Activated T-cell treated with anti-CD3 and anti-CD28 coated beads, Interleukin-2, amount 50 U/mL, for 72 hours (primary cell): ENCODE measurements around the gene LIMCH1. TPM values are rescaled to one million over a fixed set of nuclear protein-coding genes. Genes with fewer than 3 reads are reported as not detected.
"Not testable (repeated sequence)": the region's sequence is repeated elsewhere in the genome, so short reads cannot be mapped to it uniquely, and the experiment has no call there.

ENCODE experiments used
- ATAC-seq, 2 donors: fragments of 150-1000 bp; cut with Tn5 transposase; replicated peaks in 1 of 2; 2 replicates each; pipeline ENCODE4 v1.10.0; 2021; ENCODE audit warnings: moderate library complexity in 2 of 2, mild to moderate bottlenecking in 1 of 2
- DNase-seq, 2 donors: peaks; one replicate each; pipeline ENCODE4 v3.0.0; 2021 to 2022; ENCODE audit warnings: mixed read lengths in 1 of 2
- H3K27ac Mint-ChIP-seq: one replicate; pipeline ENCODE4 v1.8.0; 2022; ENCODE audit warnings: mild to moderate bottlenecking, moderate library complexity, mixed read lengths
- H3K27me3 Mint-ChIP-seq: one replicate; pipeline ENCODE4 v1.8.0; 2022; ENCODE audit warnings: low read depth, mixed read lengths
- H3K36me3 Mint-ChIP-seq, 2 donors: one replicate each; pipeline ENCODE4 v1.8.0; 2022; ENCODE audit warnings: mixed read lengths in 2 of 2, mild to moderate bottlenecking in 1 of 2; ENCODE audit not compliant: insufficient read depth in 2 of 2
- H3K4me1 Mint-ChIP-seq: one replicate; pipeline ENCODE4 v1.8.0; 2022; ENCODE audit warnings: low read depth, mixed read lengths
- H3K4me3 Mint-ChIP-seq, 2 donors: one replicate each; pipeline ENCODE4 v1.8.0; 2022; ENCODE audit warnings: mild to moderate bottlenecking in 2 of 2, mixed read lengths in 2 of 2, moderate library complexity in 2 of 2
- H3K9me3 Mint-ChIP-seq, 2 donors: one replicate each; pipeline ENCODE4 v1.8.0; 2022; ENCODE audit warnings: mixed read lengths in 2 of 2
- total RNA-seq, 2 donors: library from RNA; stranded (reverse); gene quantifications; one replicate each; pipeline ENCODE4 v1.2.3, GENCODE V29; 2022

LIMCH1 gene, protein sequence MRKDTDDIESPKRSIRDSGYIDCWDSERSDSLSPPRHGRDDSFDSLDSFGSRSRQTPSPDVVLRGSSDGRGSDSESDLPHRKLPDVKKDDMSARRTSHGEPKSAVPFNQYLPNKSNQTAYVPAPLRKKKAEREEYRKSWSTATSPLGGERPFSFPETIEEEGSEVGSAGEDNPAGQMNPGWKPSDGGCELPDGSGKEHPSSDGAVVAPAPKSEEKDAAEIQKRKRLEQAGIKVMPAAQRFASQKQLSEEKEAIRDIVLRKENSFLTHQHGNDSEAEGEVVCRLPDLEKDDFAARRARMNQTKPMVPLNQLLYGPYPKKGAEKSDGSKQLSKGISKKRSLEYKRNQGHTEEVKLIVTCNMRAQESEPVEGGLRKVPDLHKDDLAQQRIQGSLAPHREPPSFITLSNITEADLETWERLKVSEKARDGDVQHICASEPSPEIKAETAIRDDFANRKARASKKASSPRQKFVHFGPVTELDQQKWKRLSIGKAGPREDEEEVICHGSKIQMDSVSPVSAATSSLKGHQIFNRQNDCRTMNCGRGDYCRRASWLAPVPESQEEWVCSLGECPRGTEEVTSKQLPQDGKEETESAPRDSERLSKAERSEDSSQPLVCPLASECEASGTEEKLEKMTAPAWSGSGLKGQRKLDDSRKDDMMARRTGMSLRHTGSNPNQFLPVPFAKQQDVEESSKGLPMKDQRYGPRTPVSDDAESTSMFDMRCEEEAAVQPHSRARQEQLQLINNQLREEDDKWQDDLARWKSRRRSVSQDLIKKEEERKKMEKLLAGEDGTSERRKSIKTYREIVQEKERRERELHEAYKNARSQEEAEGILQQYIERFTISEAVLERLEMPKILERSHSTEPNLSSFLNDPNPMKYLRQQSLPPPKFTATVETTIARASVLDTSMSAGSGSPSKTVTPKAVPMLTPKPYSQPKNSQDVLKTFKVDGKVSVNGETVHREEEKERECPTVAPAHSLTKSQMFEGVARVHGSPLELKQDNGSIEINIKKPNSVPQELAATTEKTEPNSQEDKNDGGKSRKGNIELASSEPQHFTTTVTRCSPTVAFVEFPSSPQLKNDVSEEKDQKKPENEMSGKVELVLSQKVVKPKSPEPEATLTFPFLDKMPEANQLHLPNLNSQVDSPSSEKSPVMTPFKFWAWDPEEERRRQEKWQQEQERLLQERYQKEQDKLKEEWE (N-terminal part only)
- not detected for total RNA-seq

DNA sequence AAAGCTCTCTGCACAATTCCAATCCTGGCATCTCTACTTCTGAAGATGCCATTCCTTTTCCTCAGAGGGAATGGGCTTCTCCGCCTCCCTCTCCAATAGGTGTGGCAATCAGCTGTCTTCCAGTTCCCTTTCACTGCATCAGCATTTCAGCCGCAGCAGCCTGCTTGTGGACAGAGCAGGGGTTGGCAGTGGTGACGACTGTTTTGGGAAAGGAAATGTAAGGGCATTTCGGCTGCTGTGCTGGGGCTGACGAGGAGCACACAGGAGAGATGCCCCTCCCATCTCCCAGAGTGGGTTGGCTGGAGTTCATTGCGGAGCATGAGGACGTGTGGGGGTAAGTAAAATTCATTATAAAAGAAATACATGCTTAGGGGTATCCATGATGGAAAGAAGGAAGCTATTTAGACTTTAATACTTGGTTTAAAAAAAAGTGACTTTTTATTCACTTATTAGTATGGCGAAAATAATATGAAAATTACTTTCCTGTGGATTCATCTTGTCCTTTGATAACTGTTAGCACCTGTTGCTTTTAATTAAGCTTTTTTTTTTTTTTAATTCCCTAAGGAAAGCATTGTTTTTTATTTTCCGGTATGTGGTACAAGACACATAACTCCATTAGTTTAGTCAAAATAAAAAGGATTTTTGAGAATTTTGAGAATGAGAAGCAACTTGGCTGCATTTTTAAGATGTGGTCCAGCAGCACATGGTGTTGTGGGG is at the start of gene LIMCH1:
Gene LIMCH1, plus strand, starts transcription at position 141 of the 717 bp plus-strand sequence. CDS start 67,839 bp downstream, outside the sequence.
- Mint-ChIP-seq H3K4me3 (no peak within 1 kb of the TSS), H3K27ac (no peak within 1 kb of the TSS), H3K27me3 (peaks cover 7% of the 10 kb centered on the region), H3K4me1 (no peaks in the 10 kb centered on the region), H3K36me3 (no peaks in the 10 kb centered on the region), H3K9me3 (peaks cover 0 to 3% of the 10 kb centered on the region in 2 donors)
- DNase-seq (no peak), ATAC-seq (no peak)

DNA sequence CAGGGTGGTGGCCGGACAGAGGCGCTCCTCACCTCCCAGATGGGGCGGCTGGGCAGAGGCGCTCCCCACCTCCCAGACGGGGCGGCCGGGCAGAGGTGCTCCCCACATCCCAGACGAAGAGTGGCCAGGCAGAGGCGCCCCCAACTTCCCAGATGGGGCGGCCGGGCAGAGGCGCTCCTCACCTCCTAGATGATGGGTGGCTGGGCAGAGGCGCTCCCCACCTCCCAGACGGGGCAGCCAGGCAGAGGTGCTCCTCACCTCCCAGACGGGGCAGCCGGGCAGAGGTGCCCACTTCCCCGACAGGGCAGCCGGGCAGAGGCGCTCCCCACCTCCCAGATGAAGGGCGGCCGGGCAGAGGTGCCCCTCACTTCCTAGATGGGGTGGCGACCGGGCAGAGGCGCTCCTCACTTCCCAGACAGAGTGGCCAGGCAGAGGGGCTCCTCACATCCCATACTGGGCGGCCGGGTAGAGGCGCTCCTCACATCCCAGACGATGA is 46.8 kb upstream of the LIMCH1 start:
- H3K9me3 Mint-ChIP-seq, H3K4me1 Mint-ChIP-seq, H3K36me3 Mint-ChIP-seq, ATAC-seq, H3K27me3 Mint-ChIP-seq, H3K27ac Mint-ChIP-seq, DNase-seq, H3K4me3 Mint-ChIP-seq: not testable (repeated sequence)

DNA sequence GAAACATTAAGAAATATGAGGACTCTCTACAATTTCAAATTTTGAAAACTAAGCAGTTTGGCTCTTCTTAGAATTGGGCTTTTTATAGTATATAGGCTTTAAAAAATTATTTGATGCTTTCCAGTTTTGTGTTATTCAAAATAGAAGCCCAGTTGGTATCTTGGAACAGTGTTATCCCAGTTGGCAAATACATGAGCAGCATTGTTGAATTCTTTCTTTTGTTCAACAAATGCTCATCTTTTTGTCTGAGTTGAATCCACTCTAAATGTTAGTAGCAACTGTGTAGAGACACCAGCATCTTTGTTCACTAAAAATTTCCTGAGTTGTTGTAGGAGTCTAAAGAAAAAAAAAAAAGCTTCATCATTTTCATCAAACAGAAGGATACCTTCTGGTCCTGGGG is 41.0 kb upstream of the LIMCH1 start:
- no peak overlapping the region for H3K27ac Mint-ChIP-seq
- no peaks in the 10 kb centered on the region for H3K27me3 Mint-ChIP-seq
- ATAC-seq: no peak
- H3K9me3 Mint-ChIP-seq: peaks cover 0 to under 1% of the 10 kb centered on the region in 2 donors
- peaks cover 0 to 1% of the 10 kb centered on the region in 2 donors for H3K36me3 Mint-ChIP-seq
- H3K4me3 Mint-ChIP-seq: no peak overlapping the region
- no peak for DNase-seq
- H3K4me1 Mint-ChIP-seq: no peaks in the 10 kb centered on the region

DNA sequence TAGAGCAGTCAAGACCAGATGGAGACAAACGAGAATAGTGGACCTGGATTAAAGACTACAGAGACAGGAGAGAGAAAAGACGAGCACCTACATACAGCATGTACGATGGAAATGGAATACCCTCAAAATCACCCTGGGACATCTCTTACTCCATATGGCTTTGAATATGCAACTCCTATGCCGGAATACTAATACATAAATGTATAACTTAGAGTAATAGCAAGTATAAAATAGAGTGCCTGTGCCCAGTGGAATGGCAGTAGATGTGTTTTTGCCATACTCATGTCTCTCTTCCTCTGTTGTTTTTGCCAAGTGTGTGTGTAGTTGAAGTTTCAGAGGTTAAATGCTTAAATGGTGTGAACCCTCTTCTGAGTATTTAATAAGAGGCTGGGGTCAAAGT is 39.8 kb upstream of the LIMCH1 start:
- no peaks in the 10 kb centered on the region for H3K27me3 Mint-ChIP-seq
- H3K36me3 Mint-ChIP-seq: no peaks in the 10 kb centered on the region
- H3K9me3 Mint-ChIP-seq: peaks cover 1 to 3% of the 10 kb centered on the region in 2 donors
- no peaks in the 10 kb centered on the region for H3K4me1 Mint-ChIP-seq
- no peak overlapping the region for H3K4me3 Mint-ChIP-seq
- no peak for DNase-seq
- no peak overlapping the region for H3K27ac Mint-ChIP-seq
- ATAC-seq: no peak

DNA sequence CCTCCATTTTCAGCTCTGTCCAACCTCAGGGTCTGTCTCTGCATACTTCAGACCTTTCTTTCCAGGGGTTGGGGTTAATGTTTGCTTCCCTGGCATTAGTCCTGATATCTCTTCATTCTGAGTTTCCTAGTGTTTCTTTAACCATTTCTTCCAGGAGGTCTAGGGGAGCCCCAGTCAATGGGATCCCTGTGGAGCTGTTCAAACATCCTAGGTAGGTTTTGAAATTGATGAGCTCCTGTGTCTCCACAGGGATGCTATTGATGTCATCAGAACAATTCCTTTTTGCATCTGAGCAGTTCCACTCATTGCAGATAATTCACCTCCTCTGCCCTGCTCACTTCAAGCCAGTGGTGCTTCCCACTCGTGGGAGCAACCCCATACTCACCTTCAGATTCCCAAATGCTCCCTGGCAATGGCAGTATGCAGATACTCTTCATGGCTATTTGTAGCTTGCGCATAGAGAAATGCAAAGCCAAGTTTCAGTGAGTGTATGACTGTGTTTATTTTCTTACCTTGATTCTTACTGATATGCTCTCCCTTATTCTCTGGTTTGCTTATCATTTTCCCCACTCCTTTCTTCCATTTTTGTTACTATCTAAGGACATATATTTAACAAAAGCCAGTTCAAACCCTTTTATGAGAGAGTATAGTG is 33.7 kb upstream of the LIMCH1 start:
- H3K27me3 Mint-ChIP-seq: no peaks in the 10 kb centered on the region
- ATAC-seq: no peak
- H3K9me3 Mint-ChIP-seq: peaks cover 5 to 6% of the 10 kb centered on the region in 2 donors
- H3K36me3 Mint-ChIP-seq: no peaks in the 10 kb centered on the region
- no peaks in the 10 kb centered on the region for H3K4me1 Mint-ChIP-seq
- no peak overlapping the region for H3K27ac Mint-ChIP-seq
- DNase-seq: no peak
- H3K4me3 Mint-ChIP-seq: no peak overlapping the region

DNA sequence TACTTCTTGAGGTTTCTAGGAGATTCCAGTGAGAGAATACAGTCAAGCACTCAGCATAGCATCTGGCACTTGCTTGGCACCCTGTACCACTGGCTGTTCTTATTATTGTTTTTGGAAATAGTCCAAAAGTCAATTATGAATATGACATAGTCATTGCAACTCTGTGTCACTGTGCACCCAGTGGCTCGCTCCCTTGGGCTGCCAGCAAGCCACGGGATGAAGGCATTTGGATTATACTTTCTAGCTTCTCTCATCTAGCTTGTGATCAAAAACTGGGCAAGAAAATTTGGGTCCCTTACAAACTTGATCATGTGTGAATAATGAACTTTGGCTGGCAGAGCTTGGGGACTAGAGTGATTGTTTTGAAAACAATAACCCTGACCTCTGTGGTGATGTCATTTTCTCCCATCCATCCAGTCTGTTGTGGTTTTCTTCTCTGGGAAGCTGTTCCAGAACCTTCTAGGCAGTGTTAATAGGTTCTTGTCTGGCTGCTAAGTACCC is 32.7 kb upstream of the LIMCH1 start:
- DNase-seq (no peak), ATAC-seq (no peak)
- no peaks in the 10 kb centered on the region for H3K27me3 Mint-ChIP-seq
- peaks cover 5 to 6% of the 10 kb centered on the region in 2 donors for H3K9me3 Mint-ChIP-seq
- H3K4me3 Mint-ChIP-seq: no peak overlapping the region
- no peak overlapping the region for H3K27ac Mint-ChIP-seq
- no peaks in the 10 kb centered on the region for H3K36me3 Mint-ChIP-seq
- no peaks in the 10 kb centered on the region for H3K4me1 Mint-ChIP-seq

DNA sequence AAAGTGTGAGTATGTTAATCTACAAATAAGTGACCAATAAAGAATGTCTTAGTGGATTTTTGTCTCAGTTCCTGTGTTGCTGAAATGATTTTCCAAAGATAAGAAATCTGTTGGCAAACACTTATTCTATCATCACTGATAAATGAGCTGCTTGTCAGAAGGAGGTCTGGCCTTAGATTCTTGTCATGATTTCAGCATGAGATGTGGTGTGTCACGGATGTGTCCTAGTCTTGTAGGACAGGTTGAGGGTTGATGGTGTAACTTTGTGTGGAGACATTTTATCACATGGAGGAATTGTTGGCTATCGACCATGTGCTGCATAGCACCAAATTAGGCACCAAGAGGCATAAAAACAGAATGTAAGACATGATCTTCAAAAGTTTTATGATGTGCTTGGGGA is 31.8 kb upstream of the LIMCH1 start:
- H3K36me3 Mint-ChIP-seq: no peaks in the 10 kb centered on the region
- ATAC-seq: no peak

DNA sequence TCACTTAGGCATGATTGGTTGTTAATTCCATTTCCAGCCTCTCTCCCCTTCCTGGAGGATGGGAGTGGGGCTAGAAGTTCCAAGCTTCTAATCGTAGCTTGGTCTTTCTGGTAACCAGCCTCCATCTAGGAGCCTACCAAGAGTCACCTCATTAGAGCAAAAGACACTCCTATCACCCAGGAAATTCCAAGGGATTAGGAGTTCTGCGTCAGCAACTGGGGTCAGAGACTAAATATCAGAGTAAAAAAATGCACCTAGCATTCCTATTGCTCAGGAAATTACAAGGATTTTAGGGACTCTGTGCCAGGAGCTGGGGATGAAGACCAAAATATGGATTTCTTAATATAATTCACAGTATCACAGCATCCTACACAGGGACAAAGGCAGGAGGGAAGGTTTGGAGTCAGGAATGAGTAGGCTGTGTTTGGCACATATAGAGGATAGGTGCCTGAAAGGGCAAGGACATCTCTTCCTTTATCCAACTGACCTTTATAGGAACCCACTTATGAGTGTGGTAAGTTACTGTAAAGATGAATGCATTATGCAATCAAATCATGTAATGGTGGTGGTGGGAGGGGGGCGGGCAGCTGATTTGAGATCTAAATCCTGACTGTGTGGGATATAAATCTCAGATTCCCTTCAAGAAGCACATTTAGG is 30.5 kb upstream of the LIMCH1 start:
- Mint-ChIP-seq H3K9me3 (peaks cover 3 to 5% of the 10 kb centered on the region in 2 donors), H3K4me3 (no peak overlapping the region), H3K36me3 (no peaks in the 10 kb centered on the region), H3K27me3 (no peaks in the 10 kb centered on the region), H3K27ac (no peak overlapping the region), H3K4me1 (no peaks in the 10 kb centered on the region)
- no peak for ATAC-seq
- DNase-seq: no peak

More for the DNA sequence above, 31.8 kb upstream of the LIMCH1 start:
- Mint-ChIP-seq H3K4me1 (no peaks in the 10 kb centered on the region), H3K4me3 (no peak overlapping the region), H3K27ac (no peak overlapping the region), H3K9me3 (peaks cover 5 to 6% of the 10 kb centered on the region in 2 donors), H3K27me3 (no peaks in the 10 kb centered on the region)
- no peak for DNase-seq

DNA sequence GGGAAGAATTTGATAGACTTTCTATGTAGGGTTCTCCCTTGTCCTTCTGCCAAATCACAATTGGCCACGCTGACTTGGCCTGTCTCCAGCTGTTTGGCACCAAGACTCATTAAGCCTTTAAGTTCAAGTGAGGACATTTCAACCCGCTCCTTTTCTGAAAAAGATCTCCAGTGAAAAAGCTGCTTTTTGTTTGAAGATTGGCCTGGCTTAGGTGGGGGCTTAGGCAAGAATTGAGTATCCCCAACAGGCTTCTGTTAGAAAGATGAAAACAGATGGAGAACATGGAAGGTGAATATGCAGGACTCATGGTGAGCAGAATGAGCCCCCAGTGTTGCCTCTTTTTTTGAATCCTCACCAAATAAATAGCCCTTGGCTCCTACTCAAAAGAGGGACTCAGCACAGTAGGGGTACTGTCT is 28.5 kb upstream of the LIMCH1 start:
- Mint-ChIP-seq H3K27me3 (no peaks in the 10 kb centered on the region), H3K27ac (no peak overlapping the region), H3K36me3 (no peaks in the 10 kb centered on the region), H3K4me3 (no peak overlapping the region), H3K4me1 (no peaks in the 10 kb centered on the region), H3K9me3 (peaks cover 3 to 5% of the 10 kb centered on the region in 2 donors)
- DNase-seq (no peak), ATAC-seq (no peak)

DNA sequence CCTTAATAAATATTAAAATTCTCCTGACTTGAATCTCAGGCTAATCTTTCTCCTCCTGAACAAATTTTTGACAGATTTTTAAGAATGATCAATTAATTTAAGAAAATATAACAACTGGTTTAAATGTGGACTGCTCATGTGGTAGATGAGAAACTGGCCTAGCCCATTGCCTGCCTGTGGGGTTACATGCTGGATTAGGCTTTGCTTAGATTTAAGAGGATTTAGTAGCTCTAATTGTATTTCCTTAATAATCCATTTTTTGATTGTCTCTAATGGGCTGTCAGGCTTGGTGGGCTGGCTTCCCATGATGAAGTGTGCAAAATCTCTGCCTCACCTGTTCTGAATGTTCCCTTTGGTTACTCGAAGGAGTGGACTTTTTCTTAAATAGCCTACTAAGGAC is 27.8 kb upstream of the LIMCH1 start:
- no peaks in the 10 kb centered on the region for H3K27me3 Mint-ChIP-seq
- H3K36me3 Mint-ChIP-seq: no peaks in the 10 kb centered on the region
- H3K27ac Mint-ChIP-seq: no peak overlapping the region
- H3K4me3 Mint-ChIP-seq: no peak overlapping the region
- no peak for DNase-seq
- peaks cover 2 to 3% of the 10 kb centered on the region in 2 donors for H3K9me3 Mint-ChIP-seq
- no peak for ATAC-seq
- no peaks in the 10 kb centered on the region for H3K4me1 Mint-ChIP-seq

DNA sequence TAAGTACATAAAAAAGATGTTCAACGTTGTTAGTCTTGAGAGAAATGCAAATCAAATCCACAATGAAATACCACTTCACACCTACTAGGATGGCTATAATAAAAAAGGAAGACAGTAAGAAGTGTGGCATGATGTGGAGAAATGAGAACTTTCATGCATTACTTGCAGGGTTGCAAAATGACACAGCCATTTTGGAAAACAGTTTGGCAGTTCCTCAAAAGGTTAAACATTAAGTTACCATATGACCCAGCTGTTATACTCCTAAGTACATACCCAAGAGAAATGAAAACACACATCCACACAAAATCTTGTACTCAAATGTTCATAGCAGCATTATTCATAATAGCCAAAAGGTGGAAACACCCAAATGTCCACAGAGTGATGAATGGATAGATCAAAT is 25.8 kb upstream of the LIMCH1 start:
- no peak for DNase-seq
- Mint-ChIP-seq H3K27ac (no peak overlapping the region), H3K4me3 (no peak overlapping the region), H3K4me1 (no peaks in the 10 kb centered on the region), H3K27me3 (no peaks in the 10 kb centered on the region), H3K9me3 (peaks cover 2 to 3% of the 10 kb centered on the region in 2 donors), H3K36me3 (no peaks in the 10 kb centered on the region)
- no peak for ATAC-seq
